Colonic mucosa (tissue), 4 donors: ENCODE measurements around the gene NACC2. TPM values are rescaled to one million over a fixed set of nuclear protein-coding genes. Genes with fewer than 3 reads are reported as not detected.
A peak's percentile ranks its signal among the peaks of the same experiment; 100 is the strongest.

ENCODE experiments used
- DNase-seq: peaks from one replicate; pipeline ENCODE4 v3.0.0-alpha.2; 2020
- H3K27ac ChIP-seq: fragments of 200-600 bp; one replicate; pipeline ENCODE4 v1.8.0; 2021
- H3K27me3 ChIP-seq: fragments of 200-600 bp; one replicate; pipeline ENCODE4 v1.8.0; 2021
- H3K36me3 ChIP-seq: fragments of 200-600 bp; one replicate; pipeline ENCODE4 v1.8.0; 2021
- H3K4me1 ChIP-seq: fragments of 200-600 bp; one replicate; pipeline ENCODE4 v1.8.0; 2021; ENCODE audit warnings: mild to moderate bottlenecking
- H3K4me3 ChIP-seq: fragments of 200-600 bp; one replicate; pipeline ENCODE4 v1.8.0; 2021
- H3K9ac ChIP-seq, 2 donors: one replicate each; pipeline ENCODE4 v1.7.0; 2013; ENCODE audit warnings: control low read depth in 2 of 2, low read depth in 2 of 2, low read length in 2 of 2
- H3K9me3 ChIP-seq: fragments of 200-600 bp; one replicate; pipeline ENCODE4 v1.8.0; 2021
- CTCF ChIP-seq: fragments of 200-600 bp; IDR thresholded peaks from one replicate; pipeline ENCODE4 v1.8.0; 2022; ENCODE audit warnings: antibody characterized with exemption, mild to moderate bottlenecking
- intact Hi-C: fragments of 100-400 bp; cut with DNase I; formaldehyde crosslinking; loops from one replicate; pipeline ENCODE4 v1.14.1; 2022
- total RNA-seq, 2 donors: library from RNA; stranded (reverse); fragmentation: NEBNext Ultra II Directional in 1 of 2; extraction: Animal tissue kit (Norgen Biotek cat#: 25700) in 1 of 2; gene quantifications; one replicate each; pipeline ENCODE4 v1.2.1, GENCODE V29; 2021
- donor health status: healthy.
- donor health status: DM: no; HTN: no; CAD: no.
- donor health status: DM: no; HTN: no; CAD: no.

Gene NACC2
- total RNA-seq, 2 donors from 2014 or later: 20.3 to 21.0 TPM

- Histone ChIP-seq H3K4me1 (peaks cover 31% of the 10 kb centered on the region), H3K9ac (peak overlapping the region; percentile 63 to 78)
Observed at GRCh38 chr9:136110082-136111061, 15.3 kb upstream of the NACC2 start.

DNA sequence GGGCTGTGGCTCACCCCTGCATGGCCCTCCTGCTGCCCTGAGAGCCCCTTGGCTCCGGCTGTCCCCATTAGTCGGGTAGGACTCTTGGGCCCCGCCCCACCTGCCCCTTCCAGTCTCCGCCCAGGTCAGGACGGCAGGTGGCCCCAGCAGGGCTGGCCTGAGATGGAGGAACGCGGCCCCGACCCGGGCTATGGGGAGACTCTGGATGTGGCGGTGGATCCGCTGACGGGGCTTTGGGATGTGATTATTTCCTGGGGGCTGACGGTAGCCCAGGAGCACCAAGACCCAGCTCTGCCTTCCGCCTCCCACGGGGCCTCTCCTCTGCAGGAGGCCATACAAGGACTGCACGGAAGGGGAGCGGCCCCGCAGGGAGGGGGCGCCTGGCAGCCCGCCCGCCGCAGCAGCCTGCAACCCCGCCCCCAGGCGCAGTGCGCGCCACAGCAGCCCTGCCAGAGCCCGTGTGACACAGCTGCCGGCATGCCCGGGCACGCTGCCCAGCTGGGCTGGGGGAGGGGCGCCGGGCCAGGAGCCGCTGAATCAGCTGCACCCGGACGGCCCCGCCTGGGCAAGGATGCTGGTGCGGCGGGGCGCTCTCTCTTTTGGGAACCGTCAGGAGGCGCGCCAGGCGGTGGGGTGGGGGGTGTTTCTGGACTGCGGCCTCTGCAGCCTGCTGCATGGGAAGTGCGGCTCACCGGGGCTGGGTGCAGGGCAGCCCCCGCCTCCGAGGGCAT lies 14.4 kb upstream of the NACC2 start:
- intact Hi-C loops: no loop called here
- TF ChIP-seq CTCF: peak; percentile 6
- no peaks in the 10 kb centered on the region for H3K36me3 ChIP-seq
- H3K9ac ChIP-seq: peak overlapping the region; percentile 78 to 79
- no peaks in the 10 kb centered on the region for H3K9me3 ChIP-seq
- H3K27ac ChIP-seq: peak overlapping the region; percentile 66
- peaks cover 35% of the 10 kb centered on the region for H3K4me1 ChIP-seq
- DNase-seq: peak; percentile 93
- no peaks in the 10 kb centered on the region for H3K27me3 ChIP-seq
- H3K4me3 ChIP-seq: peak overlapping the region; percentile 31

More at GRCh38 chr9:136110082-136111061, 15.3 kb upstream of the NACC2 start:
- H3K27me3 ChIP-seq: no peaks in the 10 kb centered on the region
- H3K36me3 ChIP-seq: no peaks in the 10 kb centered on the region
- no peak for DNase-seq
- H3K4me3 ChIP-seq: peak overlapping the region; percentile 31
- no peaks in the 10 kb centered on the region for H3K9me3 ChIP-seq
- intact Hi-C loops: no loop called here
- peak overlapping the region; percentile 66 for H3K27ac ChIP-seq
- TF ChIP-seq CTCF: no peak

GRCh38 chr9:136108648-136109266 lies 13.7 kb upstream of the NACC2 start:
- no peaks in the 10 kb centered on the region for H3K36me3 ChIP-seq
- TF ChIP-seq CTCF: no peak
- H3K4me3 ChIP-seq: peak overlapping the region; percentile 31
- no peaks in the 10 kb centered on the region for H3K9me3 ChIP-seq
- H3K9ac ChIP-seq: peak overlapping the region; percentile 78 to 79
- H3K27ac ChIP-seq: peak overlapping the region; percentile 66
- H3K27me3 ChIP-seq: no peaks in the 10 kb centered on the region
- intact Hi-C loops: no loop called here
- H3K4me1 ChIP-seq: peaks cover 35% of the 10 kb centered on the region
- DNase-seq: no peak

GRCh38 chr9:136107953-136108647 lies 13.0 kb upstream of the NACC2 start:
- Histone ChIP-seq H3K36me3 (no peaks in the 10 kb centered on the region), H3K9ac (peak overlapping the region; percentile 56 to 78), H3K4me3 (no peak overlapping the region), H3K9me3 (no peaks in the 10 kb centered on the region), H3K4me1 (peaks cover 35% of the 10 kb centered on the region), H3K27me3 (no peaks in the 10 kb centered on the region), H3K27ac (peak overlapping the region; percentile 57)
- peak; percentile 78 for DNase-seq
- intact Hi-C loops: no loop called here
- TF ChIP-seq CTCF: no peak
